HuH-7 (cell line): ENCODE data around the gene FAM240B.

ENCODE experiments used
- DNase-seq: peaks from one replicate; pipeline ENCODE4 v3.0.0; 2011; ENCODE audit warnings: low spot score

FAM240B gene

GRCh38 chr9:38720083-38720745, at the start of gene FAM240B:
TSS of gene FAM240B (minus strand) at chr9:38720133. CDS start at chr9:38703999, 16,134 bp downstream.
- no peak for DNase-seq

GRCh38 chr9:38768351-38768761, 48.4 kb upstream of the FAM240B start:
- no peak for DNase-seq

DNA sequence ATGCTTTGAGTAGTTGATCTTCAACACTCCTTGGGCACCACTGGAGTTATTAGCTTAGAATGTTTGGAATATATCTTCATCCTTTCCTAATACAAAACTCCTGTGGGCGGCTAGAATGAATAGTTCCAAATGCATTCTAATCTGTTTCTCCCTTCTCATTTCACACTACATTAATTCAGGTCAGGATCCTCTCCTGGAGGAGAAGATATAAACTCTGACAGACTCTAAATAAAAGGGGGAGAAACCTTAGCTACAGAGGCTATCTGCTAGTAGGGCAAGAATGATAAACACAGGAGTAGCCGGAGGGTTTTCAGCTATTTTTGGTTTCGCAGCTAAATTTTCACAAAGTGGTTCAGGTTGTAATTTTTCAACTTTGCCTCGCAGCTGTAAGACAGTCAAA, 45.2 kb upstream of the FAM240B start:
- DNase-seq: no peak

GRCh38 chr9:38761999-38762398, 42.1 kb upstream of the FAM240B start:
- DNase-seq: no peak

GRCh38 chr9:38761339-38761738, 41.4 kb upstream of the FAM240B start:
- no peak for DNase-seq

GRCh38 chr9:38756702-38757101, 36.8 kb upstream of the FAM240B start:
- no peak for DNase-seq

GRCh38 chr9:38747941-38748340, 28.0 kb upstream of the FAM240B start:
- DNase-seq: no peak

- DNase-seq: no peak
Observed at GRCh38 chr9:38747067-38747466, 27.1 kb upstream of the FAM240B start.

DNA sequence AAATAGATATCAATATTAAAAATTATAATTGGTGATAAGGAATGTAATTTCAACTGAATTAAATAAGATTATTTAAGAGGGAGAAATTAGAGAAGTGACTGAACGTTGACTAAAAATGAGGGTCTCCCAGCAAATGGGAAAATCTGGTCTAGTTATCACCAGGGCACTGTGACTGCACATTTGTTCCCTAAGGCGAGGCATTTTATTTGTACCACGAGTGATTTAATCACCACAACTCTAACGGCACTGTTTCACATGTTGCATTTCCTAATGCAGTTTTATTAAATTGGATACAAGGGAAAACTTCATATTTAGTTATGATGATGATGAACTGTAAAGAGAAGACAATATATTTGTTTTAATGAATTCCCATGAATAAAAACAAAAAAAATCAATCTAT, 26.4 kb upstream of the FAM240B start:
- no peak for DNase-seq

- DNase-seq: no peak
Observed at GRCh38 chr9:38744484-38744883, 24.6 kb upstream of the FAM240B start.

DNA sequence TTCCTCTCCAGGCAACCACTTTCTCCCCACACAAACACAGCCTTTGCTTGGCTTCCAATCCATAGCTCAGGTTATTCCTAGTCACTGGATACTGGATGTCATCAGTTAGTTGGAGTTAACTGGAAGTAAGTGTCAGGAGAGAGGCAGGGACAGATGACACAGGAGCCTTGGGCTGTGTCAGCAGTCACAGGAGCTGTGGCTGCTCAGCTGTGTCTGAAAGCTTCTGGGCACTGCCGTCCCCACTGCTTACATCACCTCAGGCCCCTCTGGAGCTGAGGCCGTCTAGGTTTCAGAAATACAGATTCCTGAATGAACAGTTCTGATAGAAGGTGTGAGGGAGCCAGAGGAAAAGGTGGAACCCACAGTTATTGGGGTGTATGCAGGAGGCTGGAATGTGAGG, 17.3 kb upstream of the FAM240B start:
- no peak for DNase-seq

GRCh38 chr9:38734831-38735230, 14.9 kb upstream of the FAM240B start:
- no peak for DNase-seq

DNA sequence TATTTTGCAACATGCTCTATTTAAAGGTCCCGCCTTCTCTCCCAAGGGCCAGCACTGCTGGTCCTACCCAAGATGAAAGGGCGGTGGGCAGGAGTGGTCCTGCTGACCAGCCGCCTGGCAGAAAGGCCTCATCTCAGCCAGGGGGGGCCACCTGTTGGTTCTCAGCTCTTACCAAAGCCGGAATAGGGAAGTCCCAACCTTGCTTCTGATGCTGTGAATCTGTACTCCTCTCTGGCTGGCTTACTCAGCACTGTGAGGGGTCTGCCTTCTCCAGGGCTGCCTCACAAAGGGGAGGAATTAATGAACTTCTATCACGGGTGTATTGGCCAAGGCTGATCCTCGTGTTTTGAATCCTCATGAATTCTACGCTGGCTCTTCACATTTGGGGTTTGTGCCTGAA, 13.6 kb upstream of the FAM240B start:
- DNase-seq: no peak

DNA sequence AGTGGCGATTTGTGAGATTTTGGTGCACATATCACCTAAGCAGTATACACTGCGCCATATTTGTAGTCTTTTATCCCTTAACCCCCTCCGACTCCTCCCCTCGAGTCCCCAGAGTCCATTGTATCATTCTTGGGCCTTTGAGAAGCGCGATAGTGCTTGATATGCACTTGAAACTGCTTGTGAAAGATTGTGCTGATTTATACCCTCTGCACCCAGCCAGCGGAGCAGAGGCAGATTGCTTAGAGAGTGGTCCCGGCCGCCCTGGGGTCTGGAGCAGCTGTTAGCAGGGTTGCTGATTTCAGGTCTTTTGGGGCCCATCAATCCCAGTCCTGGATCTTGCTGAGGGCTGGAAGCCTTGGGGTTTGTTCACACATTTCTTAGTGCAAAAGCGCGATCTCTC, 13.0 kb upstream of the FAM240B start:
- DNase-seq: no peak

GRCh38 chr9:38727497-38728001, 7.6 kb upstream of the FAM240B start:
- peak; percentile 5 for DNase-seq

DNA sequence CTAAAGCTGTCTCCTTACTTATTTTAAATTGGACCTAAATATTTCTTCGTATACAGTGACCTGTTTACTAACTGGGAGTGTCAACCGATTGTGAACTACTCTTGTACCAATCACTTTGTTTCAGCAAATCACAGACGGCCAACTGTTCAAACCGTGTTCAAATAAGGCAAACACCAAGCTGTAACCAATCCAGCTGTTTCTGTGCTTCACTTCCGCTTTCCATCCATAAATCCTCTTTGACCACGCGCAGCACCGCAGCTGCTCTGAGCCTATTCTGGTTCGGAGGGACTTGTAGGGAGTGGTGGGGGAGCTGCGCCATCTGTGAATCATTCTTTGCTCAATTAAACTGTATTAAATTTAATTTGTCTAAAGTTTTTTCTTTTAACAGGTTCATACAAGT, 4.8 kb upstream of the FAM240B start:
- no peak for DNase-seq

- DNase-seq: no peak
Observed at GRCh38 chr9:38718148-38718547, 1.8 kb downstream of the FAM240B start.

DNA sequence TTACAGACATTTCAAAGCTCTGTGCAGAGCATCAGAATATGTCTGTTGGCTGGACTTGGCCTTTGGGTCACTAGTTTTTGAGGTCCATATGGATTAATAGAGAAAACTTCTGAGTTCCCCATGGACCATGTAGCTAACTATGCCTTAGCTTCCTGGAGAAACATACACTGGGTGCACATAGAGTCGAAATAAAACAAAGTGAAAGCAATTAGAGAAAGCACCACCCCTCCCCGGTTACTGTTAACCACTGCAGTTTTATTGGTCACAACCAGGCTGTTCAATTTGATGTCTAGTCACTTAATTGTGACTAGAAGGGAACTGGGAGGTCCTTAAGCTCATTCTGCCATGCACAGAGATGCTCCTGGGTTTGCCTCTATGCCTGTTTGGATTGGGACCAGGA, 4.2 kb downstream of the FAM240B start:
- no peak for DNase-seq

GRCh38 chr9:38713426-38713825, 6.5 kb downstream of the FAM240B start:
- DNase-seq: no peak

DNA sequence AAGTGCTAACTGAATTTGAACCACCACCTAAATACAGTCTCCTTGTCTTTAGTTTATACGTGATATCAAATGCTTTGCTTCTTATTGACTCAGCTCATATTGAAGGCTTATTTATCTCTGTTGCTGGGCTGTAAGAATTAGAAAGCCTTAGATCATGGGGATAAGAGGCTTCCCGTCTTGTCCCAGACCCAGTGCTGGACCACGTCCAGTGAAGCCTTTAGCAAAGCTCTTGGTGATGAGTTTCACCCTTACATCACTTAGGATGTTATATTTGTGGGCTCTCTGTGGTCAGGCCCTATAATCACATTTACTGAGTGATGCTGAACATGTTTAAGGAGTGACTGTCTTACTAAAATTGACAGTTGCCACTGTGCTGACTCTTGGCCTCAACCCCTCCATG, 11.2 kb downstream of the FAM240B start:
- no peak for DNase-seq

DNA sequence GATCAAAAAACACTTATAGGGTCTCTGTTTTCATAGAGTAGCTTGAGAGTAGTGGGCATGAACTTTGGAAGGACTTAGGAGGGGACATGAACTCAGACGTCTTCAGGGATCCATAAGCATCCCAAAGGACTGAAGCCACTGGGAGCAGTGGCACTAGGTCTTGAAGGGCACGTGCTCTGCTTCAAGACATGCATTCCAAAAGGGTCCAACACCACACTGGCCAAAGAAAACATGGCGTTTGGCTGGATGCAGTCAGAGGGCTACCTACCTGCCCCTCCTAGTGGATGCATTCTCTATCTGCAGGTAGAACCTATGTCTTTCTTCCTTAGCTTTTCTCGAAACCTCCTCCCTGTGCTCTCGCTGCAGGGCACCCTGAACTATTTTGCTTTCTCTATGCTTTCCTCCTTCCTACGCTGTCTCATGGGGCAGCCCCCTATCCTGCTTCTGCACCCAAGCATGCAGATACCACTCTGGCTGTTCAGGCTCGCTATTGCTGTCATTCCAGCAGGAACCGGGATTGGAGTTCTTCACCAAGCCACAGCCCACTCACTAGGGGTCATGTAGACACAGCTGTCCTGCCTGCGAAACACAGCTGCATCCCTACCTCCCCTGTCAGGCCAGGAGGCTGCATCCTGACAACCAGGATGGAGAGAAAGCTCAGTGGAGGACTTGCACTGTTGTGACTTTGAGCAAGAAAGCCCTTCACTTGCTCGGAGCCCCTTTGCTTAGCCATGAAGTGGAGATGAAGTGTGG, 11.9 kb downstream of the FAM240B start:
- DNase-seq: no peak

- DNase-seq: no peak
Observed at GRCh38 chr9:38706493-38706892, 13.4 kb downstream of the FAM240B start.

GRCh38 chr9:38705917-38706316, 14.0 kb downstream of the FAM240B start:
- no peak for DNase-seq

GRCh38 chr9:38700695-38701094, 19.2 kb downstream of the FAM240B start:
- DNase-seq: no peak
